ENCODE data around the gene AFG3L2.

Gene AFG3L2

GRCh38 chr18:12290086-12290485 is 86.9 kb downstream of the AFG3L2 start:
- H3K36me3 ChIP-seq (ENCODE audit: control insufficient read depth, insufficient read depth, low read length), result no peaks in the 10 kb centered on the region
- peaks cover 34% of the 10 kb centered on the region for H3K27me3 ChIP-seq (ENCODE audit: control insufficient read depth, insufficient read depth, low read length)
- H3K9ac ChIP-seq (ENCODE audit: low read depth, low read length), result no peak overlapping the region
- H3K9me3 ChIP-seq (ENCODE audit: control insufficient read depth, insufficient read depth, low read length), result no peaks in the 10 kb centered on the region
- H3K4me1 ChIP-seq (ENCODE audit: control insufficient read depth, insufficient read depth, low read length), result peaks cover 4% of the 10 kb centered on the region
- no peak overlapping the region for H3K4me3 ChIP-seq (ENCODE audit: low read depth, low read length)

- no peaks in the 10 kb centered on the region for H3K9me3 ChIP-seq (ENCODE audit: control insufficient read depth, insufficient read depth, low read length)
- H3K9ac ChIP-seq (ENCODE audit: low read depth, low read length), result no peak overlapping the region
- H3K36me3 ChIP-seq (ENCODE audit: control insufficient read depth, insufficient read depth, low read length), result no peaks in the 10 kb centered on the region
- H3K27me3 ChIP-seq (ENCODE audit: control insufficient read depth, insufficient read depth, low read length), result peaks cover 34% of the 10 kb centered on the region
- peaks cover 4% of the 10 kb centered on the region for H3K4me1 ChIP-seq (ENCODE audit: control insufficient read depth, insufficient read depth, low read length)
- peak overlapping the region; percentile 77 for H3K4me3 ChIP-seq (ENCODE audit: low read depth, low read length)
Measured at GRCh38 chr18:12288403-12288755, 88.6 kb downstream of the AFG3L2 start.

- no peak overlapping the region for H3K9ac ChIP-seq (ENCODE audit: low read depth, low read length)
- H3K9me3 ChIP-seq (ENCODE audit: control insufficient read depth, insufficient read depth, low read length), result no peaks in the 10 kb centered on the region
- H3K36me3 ChIP-seq (ENCODE audit: control insufficient read depth, insufficient read depth, low read length), result no peaks in the 10 kb centered on the region
- H3K27me3 ChIP-seq (ENCODE audit: control insufficient read depth, insufficient read depth, low read length), result peaks cover 34% of the 10 kb centered on the region
- peak overlapping the region; percentile 77 for H3K4me3 ChIP-seq (ENCODE audit: low read depth, low read length)
- H3K4me1 ChIP-seq (ENCODE audit: control insufficient read depth, insufficient read depth, low read length), result peaks cover 4% of the 10 kb centered on the region
Measured at GRCh38 chr18:12287684-12288402, 89.2 kb downstream of the AFG3L2 start.

GRCh38 chr18:12287131-12287681 is 89.8 kb downstream of the AFG3L2 start:
- peaks cover 34% of the 10 kb centered on the region for H3K27me3 ChIP-seq (ENCODE audit: control insufficient read depth, insufficient read depth, low read length)
- no peaks in the 10 kb centered on the region for H3K9me3 ChIP-seq (ENCODE audit: control insufficient read depth, insufficient read depth, low read length)
- H3K36me3 ChIP-seq (ENCODE audit: control insufficient read depth, insufficient read depth, low read length), result no peaks in the 10 kb centered on the region
- H3K9ac ChIP-seq (ENCODE audit: low read depth, low read length), result no peak overlapping the region
- H3K4me1 ChIP-seq (ENCODE audit: control insufficient read depth, insufficient read depth, low read length), result peaks cover 4% of the 10 kb centered on the region
- H3K4me3 ChIP-seq (ENCODE audit: low read depth, low read length), result peak overlapping the region; percentile 77

GRCh38 chr18:12283666-12284065 is 93.4 kb downstream of the AFG3L2 start:
- Histone ChIP-seq H3K36me3 (ENCODE audit: control insufficient read depth, insufficient read depth, low read length) (no peaks in the 10 kb centered on the region), H3K4me3 (ENCODE audit: low read depth, low read length) (no peak overlapping the region), H3K9me3 (ENCODE audit: control insufficient read depth, insufficient read depth, low read length) (no peaks in the 10 kb centered on the region), H3K9ac (ENCODE audit: low read depth, low read length) (no peak overlapping the region), H3K27me3 (ENCODE audit: control insufficient read depth, insufficient read depth, low read length) (peaks cover 27% of the 10 kb centered on the region), H3K4me1 (ENCODE audit: control insufficient read depth, insufficient read depth, low read length) (peaks cover 6% of the 10 kb centered on the region)

- peaks cover 23% of the 10 kb centered on the region for H3K27me3 ChIP-seq (ENCODE audit: control insufficient read depth, insufficient read depth, low read length)
- H3K9me3 ChIP-seq (ENCODE audit: control insufficient read depth, insufficient read depth, low read length), result no peaks in the 10 kb centered on the region
- no peaks in the 10 kb centered on the region for H3K36me3 ChIP-seq (ENCODE audit: control insufficient read depth, insufficient read depth, low read length)
- peaks cover 6% of the 10 kb centered on the region for H3K4me1 ChIP-seq (ENCODE audit: control insufficient read depth, insufficient read depth, low read length)
- no peak overlapping the region for H3K9ac ChIP-seq (ENCODE audit: low read depth, low read length)
- no peak overlapping the region for H3K4me3 ChIP-seq (ENCODE audit: low read depth, low read length)
Measured at GRCh38 chr18:12283256-12283655, 93.8 kb downstream of the AFG3L2 start.

GRCh38 chr18:12282442-12283039 is 94.5 kb downstream of the AFG3L2 start:
- H3K4me3 ChIP-seq (ENCODE audit: low read depth, low read length), result no peak overlapping the region
- H3K36me3 ChIP-seq (ENCODE audit: control insufficient read depth, insufficient read depth, low read length), result no peaks in the 10 kb centered on the region
- H3K27me3 ChIP-seq (ENCODE audit: control insufficient read depth, insufficient read depth, low read length), result peaks cover 17% of the 10 kb centered on the region
- H3K4me1 ChIP-seq (ENCODE audit: control insufficient read depth, insufficient read depth, low read length), result peaks cover 6% of the 10 kb centered on the region
- no peak overlapping the region for H3K9ac ChIP-seq (ENCODE audit: low read depth, low read length)
- H3K9me3 ChIP-seq (ENCODE audit: control insufficient read depth, insufficient read depth, low read length), result no peaks in the 10 kb centered on the region

- H3K9me3 ChIP-seq (ENCODE audit: control insufficient read depth, insufficient read depth, low read length), result no peaks in the 10 kb centered on the region
- H3K27me3 ChIP-seq (ENCODE audit: control insufficient read depth, insufficient read depth, low read length), result peaks cover 12% of the 10 kb centered on the region
- no peak overlapping the region for H3K4me3 ChIP-seq (ENCODE audit: low read depth, low read length)
- H3K4me1 ChIP-seq (ENCODE audit: control insufficient read depth, insufficient read depth, low read length), result peaks cover 6% of the 10 kb centered on the region
- H3K9ac ChIP-seq (ENCODE audit: low read depth, low read length), result no peak overlapping the region
- no peaks in the 10 kb centered on the region for H3K36me3 ChIP-seq (ENCODE audit: control insufficient read depth, insufficient read depth, low read length)
Measured at GRCh38 chr18:12281861-12282260, 95.2 kb downstream of the AFG3L2 start.

GRCh38 chr18:12279781-12280531 is 97.1 kb downstream of the AFG3L2 start:
- H3K36me3 ChIP-seq (ENCODE audit: control insufficient read depth, insufficient read depth, low read length), result no peaks in the 10 kb centered on the region
- peaks cover 3% of the 10 kb centered on the region for H3K27me3 ChIP-seq (ENCODE audit: control insufficient read depth, insufficient read depth, low read length)
- no peak overlapping the region for H3K9ac ChIP-seq (ENCODE audit: low read depth, low read length)
- no peak overlapping the region for H3K4me3 ChIP-seq (ENCODE audit: low read depth, low read length)
- H3K9me3 ChIP-seq (ENCODE audit: control insufficient read depth, insufficient read depth, low read length), result no peaks in the 10 kb centered on the region
- H3K4me1 ChIP-seq (ENCODE audit: control insufficient read depth, insufficient read depth, low read length), result peaks cover 6% of the 10 kb centered on the region
